ENCODE measurements around the gene CHST8.
"Not testable (repeated sequence)": the region's sequence is repeated elsewhere in the genome, so short reads cannot be mapped to it uniquely, and the experiment has no call there.

The CHST8 gene

DNA sequence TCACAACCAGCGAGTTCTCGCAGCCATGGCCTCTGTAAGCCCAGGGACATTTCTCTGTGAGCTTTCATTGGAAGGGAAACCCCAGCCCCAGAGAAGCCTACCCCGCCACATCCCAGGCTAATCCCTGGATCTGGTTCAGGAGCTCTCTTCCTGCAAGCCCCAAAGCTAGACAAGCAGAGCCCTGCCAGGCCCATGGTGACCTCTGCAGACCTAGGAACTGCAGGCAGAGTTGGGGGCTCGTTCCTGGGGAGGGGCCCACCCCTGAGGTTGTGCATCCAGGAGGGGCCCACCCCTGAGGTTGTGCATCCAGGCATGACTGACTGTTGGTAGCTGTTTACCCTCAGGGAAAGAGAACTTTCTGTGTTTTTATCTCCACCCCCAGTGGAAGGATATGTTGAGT is 196.7 kb downstream of the CHST8 start:
- no peak for DNase-seq

- DNase-seq = not testable (repeated sequence)
Observed at GRCh38 chr19:33819078-33819477, 197.3 kb downstream of the CHST8 start.

DNA sequence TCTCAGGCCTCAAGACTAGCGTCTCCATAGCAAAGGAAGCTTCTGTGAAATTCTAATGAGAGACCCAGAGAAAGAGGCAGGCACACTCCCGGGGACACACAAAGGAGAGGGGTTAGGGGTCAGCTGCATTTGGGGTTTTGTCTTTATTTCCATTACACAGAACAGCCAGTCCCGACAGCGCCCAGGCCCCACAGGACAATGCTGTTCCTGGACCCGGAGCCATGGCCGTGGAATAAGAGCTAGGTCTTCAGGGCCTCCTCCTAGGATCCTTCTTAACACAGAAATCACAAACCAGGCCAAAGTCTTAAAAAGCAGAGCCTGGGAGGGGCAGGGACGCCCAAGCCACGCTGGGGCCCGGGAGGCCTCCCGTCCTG is 197.7 kb downstream of the CHST8 start:
- DNase-seq = no peak

GRCh38 chr19:33819880-33820781 is 198.4 kb downstream of the CHST8 start:
- DNase-seq = no peak

DNA sequence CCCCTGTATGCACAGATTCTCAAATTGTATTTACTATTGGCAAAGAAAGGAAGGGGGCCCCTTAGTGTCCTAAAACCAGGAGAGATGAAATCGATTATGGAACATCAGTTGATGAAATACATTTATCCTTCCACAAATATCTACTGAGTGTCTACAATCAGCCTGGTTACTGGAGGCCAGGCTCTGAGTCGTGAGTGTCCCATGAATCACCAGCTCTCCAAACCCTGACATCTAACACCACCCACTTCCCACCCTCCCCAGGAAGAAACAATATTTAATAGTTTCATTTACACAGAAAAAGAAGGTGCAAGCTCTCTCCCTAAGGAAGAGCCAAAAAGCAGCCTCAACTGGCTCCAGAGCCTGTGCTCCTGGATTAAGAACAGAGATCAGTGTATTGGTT is 200.1 kb downstream of the CHST8 start:
- DNase-seq = no peak
